EL (cell line): ENCODE data around the gene VILL.
"Not testable (repeated sequence)": the region's sequence is repeated elsewhere in the genome, so short reads cannot be mapped to it uniquely, and the experiment has no call there.

Experiments
- DNase-seq: peaks from one replicate; pipeline ENCODE4 v3.0.0-alpha.2; 2016

The VILL gene

DNA sequence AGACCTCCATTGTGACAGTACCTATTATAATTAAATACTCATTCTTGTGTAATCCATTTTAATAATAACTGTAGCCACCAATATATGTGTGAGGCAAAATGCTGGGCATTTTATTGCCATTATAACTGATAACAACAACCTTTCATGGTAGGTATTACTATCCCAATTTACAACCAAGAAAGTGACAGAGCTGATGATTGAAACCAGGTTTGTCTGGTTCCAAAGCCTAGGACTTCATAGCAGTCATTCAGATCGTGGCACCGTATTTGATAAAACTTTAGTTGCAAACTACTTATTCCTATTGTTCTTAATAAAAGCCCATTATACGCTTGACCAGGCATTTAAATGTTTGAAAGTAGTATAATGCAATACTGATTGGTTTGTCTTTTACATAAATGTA lies 26.4 kb upstream of the VILL start:
- no peak for DNase-seq

DNA sequence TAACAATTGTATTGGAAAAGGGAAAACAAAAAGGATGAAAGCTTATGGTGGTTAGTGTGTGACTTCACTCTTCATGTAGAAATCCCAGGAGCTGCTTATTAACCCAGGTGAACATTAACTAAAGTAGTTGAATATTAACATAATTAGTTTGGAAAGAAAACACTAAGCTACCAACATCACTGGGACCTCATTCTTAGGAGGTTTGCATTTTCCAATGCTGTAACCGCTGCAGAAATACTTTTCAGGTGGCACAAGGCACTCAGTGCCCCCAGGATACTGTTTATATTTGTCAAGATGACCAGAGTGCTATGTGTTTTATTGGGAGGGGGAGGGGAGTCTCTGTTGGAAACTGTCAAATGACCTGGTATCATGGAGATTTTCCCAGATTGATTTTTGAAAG lies 25.9 kb upstream of the VILL start:
- DNase-seq: no peak

DNA sequence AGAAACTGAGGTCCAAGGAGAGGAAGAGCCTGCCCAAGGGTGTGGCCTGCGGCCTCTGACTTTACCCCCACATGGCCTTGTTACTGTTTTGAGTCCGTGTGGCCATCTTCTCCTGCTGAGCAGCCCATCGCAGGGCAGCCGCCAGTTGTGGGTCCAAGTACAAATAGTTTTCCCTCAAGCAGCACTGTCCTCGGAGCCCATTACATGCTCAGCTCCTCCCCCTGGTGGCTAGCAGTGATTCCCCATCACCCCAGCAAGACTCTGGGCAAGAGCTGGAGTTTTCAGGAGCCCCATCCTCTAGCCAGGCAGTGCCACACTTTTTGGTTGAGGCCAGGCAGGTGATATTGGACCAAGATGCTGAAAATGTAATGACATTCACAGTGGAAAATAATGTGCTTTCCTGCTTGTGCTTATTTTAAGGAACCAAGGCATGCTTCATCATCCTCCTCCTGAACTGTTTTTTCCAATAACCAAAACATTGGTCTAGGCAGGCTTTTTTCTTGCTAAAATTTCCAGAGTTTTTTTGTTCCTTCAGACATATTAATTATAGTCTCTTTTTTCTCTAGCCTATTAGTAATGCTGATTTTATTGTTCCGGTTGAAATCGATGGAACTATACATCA lies 23.2 kb upstream of the VILL start:
- peak; percentile 69 for DNase-seq

DNA sequence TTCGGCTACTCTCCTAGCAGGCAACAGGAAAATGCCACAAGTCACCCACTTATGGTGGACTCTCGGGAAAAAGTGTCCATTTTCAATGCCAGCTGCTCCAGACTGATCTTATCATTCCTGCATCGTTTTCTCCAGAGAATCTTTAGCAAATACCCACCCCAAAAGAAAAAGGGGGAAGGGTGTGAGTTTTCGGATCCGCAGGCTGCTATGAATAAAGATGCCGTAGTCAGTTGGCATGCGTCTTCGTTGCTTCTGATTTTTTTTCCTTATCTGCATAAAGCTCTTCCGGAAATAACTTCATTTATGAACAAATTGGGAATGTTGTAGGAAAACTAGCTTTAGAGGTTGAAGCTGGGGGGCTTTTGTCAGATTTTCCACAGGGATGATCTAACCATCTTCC lies 22.4 kb upstream of the VILL start:
- DNase-seq: no peak

DNA sequence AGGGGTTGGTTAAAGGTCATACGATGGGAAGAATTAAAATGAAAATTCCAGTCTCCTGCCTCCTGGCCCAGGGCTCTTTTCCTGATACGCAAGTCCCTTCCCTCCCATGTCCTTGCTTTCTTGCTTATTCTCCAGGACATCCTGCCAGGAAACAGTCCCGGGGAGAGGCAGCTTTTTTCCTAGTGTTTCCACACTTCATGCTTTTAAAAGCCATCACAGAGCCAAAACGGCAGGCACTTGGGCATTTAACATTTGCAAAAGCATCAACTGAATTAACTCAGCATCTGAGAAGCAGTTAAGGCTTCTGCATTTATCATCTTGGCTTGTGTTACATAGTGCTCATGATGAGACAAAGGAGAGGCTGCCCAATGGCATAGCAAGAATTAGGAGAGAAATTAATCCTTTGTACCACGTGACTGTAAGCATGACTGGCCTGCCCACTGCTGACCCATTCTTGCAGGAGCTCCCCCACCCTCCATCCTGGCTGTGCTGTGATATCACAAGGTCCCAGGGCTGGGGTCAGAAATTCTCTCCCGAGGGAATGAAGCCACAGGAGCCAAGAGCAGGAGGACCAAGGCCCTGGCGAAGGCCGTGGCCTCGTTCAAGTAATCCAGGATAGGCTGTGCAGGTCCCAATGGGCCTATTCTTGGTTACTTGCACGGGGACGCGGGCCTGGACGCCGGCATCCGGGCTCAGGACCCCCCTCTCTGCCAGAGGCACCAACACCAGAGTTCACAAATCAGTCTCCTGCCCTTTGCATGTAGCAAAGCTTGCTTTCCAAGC lies 21.6 kb upstream of the VILL start:
- no peak for DNase-seq

DNA sequence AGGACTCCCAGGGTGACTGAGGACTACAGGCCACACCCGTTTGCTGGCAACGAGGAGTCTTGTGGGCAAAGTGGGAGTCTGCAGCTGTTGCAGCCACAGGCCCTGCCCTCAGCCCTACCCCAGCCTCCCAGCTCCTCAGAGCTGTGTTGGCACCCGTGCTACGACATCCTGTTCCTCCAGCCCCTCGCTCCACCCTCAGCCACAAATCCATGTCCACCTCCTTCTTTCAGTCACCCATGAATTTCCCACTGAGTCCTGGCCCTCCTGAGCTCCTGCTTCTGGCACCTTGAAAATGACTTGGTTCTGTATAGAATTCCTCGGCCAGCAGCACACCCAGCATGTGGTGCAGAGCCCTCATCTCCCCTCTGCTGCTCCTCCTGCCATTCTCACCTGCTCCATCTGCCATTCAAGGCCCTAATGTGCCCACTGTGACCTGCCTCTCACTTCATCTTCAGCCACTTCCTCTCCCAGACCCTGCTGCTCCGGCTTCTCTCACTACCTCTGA lies 20.9 kb upstream of the VILL start:
- DNase-seq: no peak

DNA sequence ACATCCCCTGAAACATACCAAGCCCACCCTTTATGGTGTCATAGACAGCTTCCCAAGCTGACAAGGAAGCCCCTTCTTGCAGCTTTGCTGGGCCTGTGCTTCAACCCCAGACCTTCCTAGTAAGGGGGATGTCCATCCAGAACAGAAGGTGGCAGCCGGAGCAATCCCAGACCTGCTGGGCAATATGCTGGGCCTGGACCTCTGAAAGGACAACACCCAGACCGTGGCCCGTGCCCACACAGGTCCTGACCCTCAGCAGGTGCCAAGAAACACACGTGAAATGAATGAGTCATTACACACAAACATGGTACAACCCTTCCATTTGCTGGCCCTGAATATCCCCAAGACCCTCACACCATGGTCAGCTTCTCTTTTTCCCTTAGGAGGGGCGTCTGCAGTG lies 19.8 kb upstream of the VILL start:
- DNase-seq: no peak

DNA sequence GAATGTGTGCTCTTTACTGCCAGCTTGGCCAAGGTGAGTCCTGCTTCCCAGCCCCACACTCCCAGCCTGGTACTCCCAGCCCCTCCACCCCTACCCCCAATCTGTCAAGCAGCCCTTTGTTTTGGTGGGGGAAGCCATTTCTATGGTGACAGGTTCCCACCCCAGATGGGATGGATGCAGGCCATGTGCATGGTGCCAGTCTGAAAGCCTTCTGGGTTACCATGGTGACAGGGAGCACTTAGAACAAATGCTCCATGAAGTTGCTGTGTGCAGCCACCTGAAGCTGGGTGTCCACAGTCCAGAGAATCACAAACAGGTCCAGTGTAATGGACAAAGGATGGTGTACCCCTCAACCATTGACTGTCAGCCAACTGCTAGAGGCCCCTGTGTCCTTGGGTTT lies 19.1 kb upstream of the VILL start:
- DNase-seq: no peak

DNA sequence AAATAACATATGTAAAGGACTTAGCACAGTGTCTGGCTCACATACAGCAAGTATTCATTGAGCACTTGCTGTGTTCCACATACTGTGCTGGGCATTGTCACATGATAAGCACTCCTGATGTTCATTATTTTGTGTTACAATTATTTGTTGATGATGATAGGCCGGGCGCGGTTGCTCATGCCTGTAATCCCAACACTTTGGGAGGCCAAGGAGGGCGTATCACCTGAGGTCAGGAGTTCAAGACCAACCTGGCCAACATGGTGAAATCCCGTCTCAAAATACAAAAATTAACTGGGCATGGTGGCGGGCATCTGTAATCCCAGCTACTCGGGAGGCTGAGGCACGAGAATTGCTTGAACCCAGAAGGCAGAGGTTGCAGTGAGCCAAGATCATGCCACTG lies 18.5 kb upstream of the VILL start:
- DNase-seq: not testable (repeated sequence)

DNA sequence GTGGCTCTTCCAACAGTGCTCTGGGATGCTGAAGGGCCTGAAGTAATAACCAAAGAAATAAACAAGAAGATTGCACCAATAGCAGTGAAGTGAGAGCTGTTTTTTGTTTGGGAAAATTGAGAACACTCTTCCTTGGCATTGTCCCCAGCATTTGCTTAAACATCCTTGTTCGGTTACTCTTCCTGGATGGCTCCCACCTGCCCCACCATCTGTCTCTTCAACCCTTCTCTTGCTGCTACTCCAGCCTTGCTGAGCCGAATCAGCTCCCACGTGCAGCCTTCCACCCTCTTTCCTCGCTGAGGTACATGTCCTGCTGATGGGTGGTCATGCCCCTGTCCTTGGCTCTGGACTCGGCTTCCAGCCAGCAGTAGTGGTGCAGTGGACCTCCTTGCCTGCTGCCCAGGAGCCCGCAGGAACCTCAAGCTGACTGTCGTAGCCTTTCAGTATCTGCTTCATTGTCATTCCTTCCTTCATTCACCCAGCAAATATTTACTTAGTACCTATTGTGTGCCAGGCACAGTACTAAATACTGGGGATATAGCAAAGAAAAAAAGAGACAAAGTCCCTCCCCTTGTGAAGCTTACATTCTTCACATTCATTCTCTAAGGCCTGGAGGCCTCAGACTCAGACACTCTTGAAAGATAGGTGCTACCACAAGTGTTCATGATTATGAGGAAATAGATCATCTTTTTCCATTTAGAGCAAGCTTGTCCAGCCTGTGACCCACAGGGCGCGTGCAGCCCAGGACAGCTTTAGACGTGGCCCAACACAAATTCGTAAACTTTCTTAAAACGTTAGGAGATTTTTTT lies 17.1 kb upstream of the VILL start:
- DNase-seq: no peak

DNA sequence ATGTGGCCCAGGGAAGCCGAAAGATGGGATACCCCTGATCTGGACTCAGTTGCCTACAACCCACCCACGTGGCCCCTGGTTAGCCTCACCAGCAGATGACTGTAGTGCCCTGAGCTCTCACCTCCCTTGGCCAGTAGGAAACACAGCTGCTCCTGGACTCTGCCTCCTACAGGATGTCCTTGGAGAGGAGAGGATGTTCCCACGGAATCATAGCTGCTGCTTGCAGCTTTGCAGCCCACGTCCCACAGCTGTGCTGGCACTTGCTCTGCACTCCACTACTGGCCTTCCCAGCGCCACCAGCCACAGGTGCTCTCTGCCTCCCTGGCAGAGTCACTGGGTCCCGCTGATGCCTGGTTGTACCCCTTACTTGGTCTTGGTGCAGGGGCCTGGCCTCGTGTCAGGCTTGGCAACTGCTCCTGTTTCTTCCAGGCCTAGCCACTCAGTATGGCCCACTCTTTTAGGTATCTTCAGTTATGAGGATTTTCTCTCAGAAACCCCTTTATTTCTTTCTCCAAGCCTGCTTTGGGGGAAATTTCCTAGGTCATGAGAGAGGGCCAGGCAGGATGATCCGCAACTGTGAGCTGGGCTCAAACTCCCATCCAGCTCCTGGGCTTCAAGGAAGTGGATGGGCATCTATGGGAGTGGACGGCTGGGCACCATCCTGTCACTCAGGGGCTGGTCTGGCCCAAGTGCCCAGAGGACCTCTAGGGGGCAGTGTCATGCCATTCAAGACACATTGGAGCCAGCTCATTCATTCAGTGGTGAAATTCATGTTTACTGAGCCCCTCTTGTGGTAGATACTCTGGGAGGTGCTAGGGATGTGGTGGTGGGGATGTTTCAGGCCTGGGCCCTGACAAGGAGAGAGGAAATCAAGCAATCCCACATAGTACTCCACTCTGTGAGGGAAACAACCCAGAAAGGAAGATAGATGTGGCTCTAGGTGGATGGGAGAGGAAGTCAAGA lies 16.2 kb upstream of the VILL start:
- peak; percentile 62 for DNase-seq

DNA sequence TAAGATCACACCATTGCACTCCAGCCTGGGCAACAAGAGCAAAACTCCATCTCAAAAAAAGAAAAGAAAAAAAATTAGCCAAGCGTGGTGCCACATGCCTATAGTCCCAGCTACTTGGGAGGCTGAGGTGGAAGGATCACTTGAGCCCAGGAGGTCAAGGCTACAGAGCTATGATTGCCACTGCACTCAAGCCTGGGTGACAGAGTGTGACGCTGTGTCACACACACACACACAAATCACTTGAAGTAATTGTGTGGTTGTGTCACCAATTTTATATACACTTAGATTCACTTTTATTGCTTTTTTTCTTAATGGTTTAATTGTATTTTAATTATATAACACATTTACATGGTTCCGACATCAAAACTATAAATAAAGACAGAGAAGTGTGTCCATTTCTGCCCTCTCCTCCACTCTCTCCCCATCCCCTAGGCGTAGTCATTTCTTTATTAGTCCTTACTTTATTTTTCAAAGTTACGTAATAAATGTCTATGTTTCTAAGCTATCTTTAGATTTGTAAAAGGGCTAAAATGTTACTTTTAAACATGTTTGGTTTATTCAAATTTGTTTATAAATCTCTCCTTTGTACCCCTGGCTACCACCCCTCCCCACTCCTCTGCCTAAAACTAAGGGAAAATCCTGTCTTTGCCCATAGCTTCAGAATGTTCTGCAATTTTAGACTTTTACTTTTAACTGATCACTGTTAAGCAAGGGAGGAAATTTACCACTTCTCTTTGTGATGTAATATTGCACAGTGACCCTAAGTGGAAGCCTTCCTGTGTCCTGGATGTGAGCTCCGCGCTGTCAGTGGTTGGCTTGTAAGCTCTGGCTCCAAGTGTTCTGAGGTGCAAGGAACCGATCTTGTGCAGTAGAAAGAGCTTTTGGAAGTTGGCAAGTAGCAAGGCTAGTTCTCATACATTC lies 10.8 kb upstream of the VILL start:
- no peak for DNase-seq

DNA sequence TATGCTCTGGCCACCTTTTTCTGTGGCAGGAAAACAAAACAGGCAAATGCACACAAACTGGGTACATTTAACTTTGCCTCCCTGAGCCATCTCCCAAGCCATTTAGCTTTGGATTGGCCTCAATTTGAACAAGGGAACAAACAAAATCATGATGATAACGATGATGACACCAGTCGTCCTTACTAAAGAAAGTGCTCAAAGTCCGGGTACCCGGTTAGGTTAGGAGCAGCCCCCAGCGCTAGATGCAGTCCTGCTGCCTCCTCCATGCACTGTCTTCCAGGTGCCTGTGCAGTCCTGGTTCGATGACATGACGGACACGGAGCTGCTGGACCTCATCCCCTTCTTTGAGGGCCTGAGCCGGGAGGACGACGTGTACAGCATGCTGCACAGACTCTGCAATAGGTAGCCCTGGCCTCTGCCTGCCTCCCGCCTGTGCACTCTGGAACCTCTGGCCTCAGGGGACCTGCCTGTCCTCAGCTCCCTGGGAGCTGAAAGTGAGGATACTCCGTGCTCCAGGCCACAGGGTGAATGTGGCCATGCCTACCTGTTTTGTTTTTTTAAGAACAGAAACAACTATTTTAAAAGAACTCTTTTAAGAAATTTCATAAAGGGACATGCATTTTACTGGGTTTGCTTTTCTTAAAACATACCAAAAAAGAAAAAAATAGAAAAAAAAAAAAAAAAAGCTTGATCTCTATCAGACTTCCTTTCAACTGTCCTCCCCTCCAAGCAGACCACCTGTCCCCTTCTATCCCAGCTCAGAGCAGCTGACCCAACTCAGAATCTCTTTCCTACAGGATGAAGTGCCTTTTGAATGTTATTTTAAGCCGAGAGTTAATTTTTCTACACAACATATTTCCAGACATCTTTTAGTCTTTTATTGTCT lies 9.9 kb upstream of the VILL start:
- no peak for DNase-seq

DNA sequence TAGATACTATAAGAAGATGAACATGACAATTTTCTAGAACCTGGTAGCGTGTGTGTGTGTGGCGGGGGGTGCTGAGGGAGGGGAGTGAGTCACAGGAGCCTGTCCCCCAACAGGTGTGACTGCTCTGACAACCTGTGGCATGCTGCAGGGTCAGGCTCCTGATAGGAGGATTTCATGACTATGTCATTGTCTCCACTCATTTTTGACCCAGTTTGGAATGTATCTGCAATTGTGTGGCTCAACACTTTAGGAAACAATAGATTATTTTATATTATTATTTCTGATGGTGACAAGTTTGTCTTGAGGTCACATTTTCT lies 9.3 kb upstream of the VILL start:
- DNase-seq: no peak

DNA sequence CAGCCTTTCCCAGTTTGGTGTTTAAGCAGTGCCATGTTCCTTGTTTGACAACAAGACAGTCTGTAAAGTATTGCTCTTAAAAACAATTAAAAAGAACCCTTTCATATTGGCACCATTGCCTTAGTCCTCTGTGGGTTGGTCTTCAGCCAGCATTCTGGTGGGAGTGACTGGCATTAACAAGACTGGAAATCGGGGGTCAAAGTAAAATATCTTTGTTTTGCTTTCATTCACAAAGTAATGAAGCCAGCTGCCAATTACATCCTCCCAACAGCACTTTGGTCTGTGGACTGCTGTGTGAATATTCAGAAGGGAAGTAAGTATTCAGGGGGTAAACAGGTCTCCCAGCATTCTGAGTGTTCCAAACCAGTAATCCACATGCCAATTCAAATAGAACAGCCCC lies 8.3 kb upstream of the VILL start:
- no peak for DNase-seq

DNA sequence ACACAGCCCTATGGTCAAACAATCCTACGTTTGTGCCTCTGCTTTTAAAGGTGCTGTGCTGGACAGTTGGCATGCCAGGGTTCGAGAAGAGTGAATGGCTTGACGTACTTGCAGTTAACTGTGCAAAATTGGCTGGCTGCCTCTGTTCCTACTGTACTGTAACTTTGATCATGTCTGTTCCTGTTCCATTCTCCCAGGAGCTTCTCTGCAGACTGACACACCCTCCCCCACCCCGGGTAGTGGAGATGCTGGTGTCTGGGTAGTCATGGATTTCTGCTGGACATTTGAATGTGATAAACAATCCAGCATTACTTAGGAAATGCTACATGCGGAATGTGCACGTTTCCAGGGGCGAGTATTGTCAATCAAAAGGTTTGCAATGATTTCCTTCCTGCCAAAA lies 6.5 kb upstream of the VILL start:
- DNase-seq: no peak

DNA sequence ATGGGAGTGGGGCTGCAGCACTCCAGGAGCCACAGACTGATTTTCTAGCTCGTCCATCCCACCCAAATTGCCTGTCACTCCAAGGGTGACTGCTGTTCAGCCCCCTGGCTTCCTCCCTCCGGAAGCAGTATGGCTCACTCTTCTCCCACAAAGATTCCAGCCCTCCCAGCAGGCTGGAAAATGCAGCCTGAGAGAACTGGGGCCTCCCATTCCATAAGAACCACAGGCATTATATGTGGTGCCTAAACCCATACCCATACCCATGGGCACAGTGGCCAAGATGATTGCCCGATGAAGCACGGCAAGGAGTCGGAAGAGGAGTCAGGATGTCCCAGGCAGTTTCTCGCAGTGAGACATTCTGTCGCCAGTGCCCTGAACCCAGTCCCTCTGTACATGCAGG lies 6.0 kb upstream of the VILL start:
- no peak for DNase-seq

DNA sequence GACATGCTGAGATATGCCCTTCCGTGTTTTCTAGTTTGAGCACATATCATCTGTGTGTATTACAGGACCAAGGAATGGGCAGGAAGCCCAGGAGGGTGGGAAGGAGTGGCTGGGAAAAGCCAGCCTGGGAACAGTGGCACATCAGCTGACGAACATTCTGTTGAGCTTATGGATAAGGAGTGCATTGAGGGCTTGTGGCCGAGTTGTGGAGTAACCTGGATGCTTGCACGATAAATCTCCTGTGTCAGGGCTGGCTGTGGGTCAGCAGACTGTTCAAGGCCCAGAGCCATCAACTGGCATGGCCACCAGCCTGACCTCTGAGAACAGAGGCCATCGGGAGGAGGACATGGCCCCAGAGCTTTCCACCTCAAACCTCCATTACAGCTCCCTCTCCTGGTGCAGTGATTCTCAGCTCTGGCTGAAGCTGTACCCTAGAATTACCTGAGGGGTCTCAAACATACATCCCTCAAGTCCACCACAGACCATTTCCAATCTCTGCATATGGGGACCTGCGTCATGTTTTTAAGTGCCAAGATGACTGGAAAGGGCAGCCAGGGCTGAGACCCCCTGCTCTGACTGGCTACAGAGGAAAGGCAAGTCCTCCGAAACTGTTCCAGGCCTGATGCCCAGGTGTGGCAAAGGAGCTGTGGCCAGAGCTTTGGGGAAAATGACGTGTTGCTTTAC lies 4.8 kb upstream of the VILL start:
- DNase-seq: no peak

DNA sequence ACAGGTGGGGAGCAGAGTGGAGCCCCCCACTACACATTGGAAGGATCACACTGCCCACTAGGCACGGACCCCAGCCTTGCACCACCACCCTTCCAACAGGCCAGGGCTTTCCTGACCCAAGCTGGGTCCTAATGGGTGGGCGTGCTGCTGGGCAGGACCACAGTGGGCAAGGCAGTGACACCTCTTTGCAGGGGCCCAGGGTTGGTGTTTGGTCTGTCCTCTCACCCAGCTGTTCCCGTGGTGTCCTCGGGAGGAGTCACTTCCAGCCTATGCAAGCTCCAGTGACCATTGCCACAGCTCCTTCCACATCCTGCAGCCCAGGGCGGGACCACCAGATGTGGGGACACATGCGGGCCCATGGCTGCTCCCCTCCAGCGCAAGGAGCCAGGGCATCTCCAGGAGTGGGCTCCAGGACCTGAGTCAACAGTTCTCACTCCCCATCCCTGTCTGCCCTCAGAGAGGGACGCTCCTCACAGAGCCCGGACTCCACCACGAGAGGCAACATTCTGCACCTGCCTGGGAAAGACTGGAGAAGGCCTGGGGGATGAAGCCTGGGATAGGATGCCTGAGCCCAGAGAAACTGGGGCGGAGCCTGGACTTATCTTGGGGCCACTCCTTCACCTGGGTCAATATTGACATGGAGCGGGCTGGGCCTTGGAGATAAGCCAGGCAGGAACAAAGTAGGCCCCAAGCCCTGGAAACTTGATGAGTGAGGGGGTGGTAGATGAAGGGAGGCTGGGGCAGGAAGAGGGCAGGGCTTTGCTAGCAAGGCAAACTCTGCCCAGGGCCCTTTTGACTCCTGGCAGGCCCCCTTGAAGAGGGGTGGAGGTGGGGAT lies 3.9 kb upstream of the VILL start:
- no peak for DNase-seq
